ENCODE results near the gene TSPEAR. TPM values are rescaled to one million over a fixed set of nuclear protein-coding genes. Genes with fewer than 3 reads are reported as not detected.
"Not testable (repeated sequence)": the region's sequence is repeated elsewhere in the genome, so short reads cannot be mapped to it uniquely, and the experiment has no call there.

TSPEAR gene
- polyA plus RNA-seq, 2 donors, result 0.01 to 0.04 TPM

- Histone ChIP-seq H3K4me3 (ENCODE audit: low read depth in 1 of 2, low read length in 2 of 2) (no peak overlapping the region), H3K4me1 (ENCODE audit: control insufficient read depth in 2 of 2, insufficient read depth in 2 of 2, low read length in 1 of 2) (no peaks in the 10 kb centered on the region), H3K36me3 (ENCODE audit: control insufficient read depth in 2 of 2, insufficient read depth in 2 of 2, low read length in 1 of 2) (no peaks in the 10 kb centered on the region), H3K27me3 (ENCODE audit: control insufficient read depth in 1 of 2, insufficient read depth in 2 of 2, low read length in 2 of 2) (no peaks in the 10 kb centered on the region), H3K27ac (ENCODE audit: low read depth in 2 of 2, low read length in 1 of 2) (no peak overlapping the region), H3K9me3 (ENCODE audit: control insufficient read depth in 2 of 2, insufficient read depth in 1 of 2, low read depth in 1 of 2, low read length in 1 of 2) (peaks cover 2 to 3% of the 10 kb centered on the region in 2 donors)
- 74 to 80% methylated on average over 4 of the region's 4 CpGs for WGBS, 2 donors
These were observed 104.9 kb downstream of the TSPEAR start for GRCh38 chr21:44606495-44606894.

GRCh38 chr21:44603911-44604310 is 107.5 kb downstream of the TSPEAR start:
- peaks cover 0 to 2% of the 10 kb centered on the region in 2 donors for H3K4me1 ChIP-seq (ENCODE audit: control insufficient read depth in 2 of 2, insufficient read depth in 2 of 2, low read length in 1 of 2)

GRCh38 chr21:44603109-44603875 is 108.1 kb downstream of the TSPEAR start:
- no peaks in the 10 kb centered on the region for H3K36me3 ChIP-seq (ENCODE audit: control insufficient read depth in 2 of 2, insufficient read depth in 2 of 2, low read length in 1 of 2)
- no peaks in the 10 kb centered on the region for H3K27me3 ChIP-seq (ENCODE audit: control insufficient read depth in 1 of 2, insufficient read depth in 2 of 2, low read length in 2 of 2)
- no peaks in the 10 kb centered on the region for H3K9me3 ChIP-seq (ENCODE audit: control insufficient read depth in 2 of 2, insufficient read depth in 1 of 2, low read depth in 1 of 2, low read length in 1 of 2)
- H3K27ac ChIP-seq (ENCODE audit: low read depth in 2 of 2, low read length in 1 of 2), result no peak overlapping the region
- no peak overlapping the region for H3K4me3 ChIP-seq (ENCODE audit: low read depth in 1 of 2, low read length in 2 of 2)
- 53 to 55% methylated on average over 17 of the region's 17 CpGs for WGBS, 2 donors
- H3K4me1 ChIP-seq (ENCODE audit: control insufficient read depth in 2 of 2, insufficient read depth in 2 of 2, low read length in 1 of 2), result peaks cover 0 to 2% of the 10 kb centered on the region in 2 donors

More at GRCh38 chr21:44603911-44604310, 107.5 kb downstream of the TSPEAR start:
- no peaks in the 10 kb centered on the region for H3K36me3 ChIP-seq (ENCODE audit: control insufficient read depth in 2 of 2, insufficient read depth in 2 of 2, low read length in 1 of 2)
- H3K9me3 ChIP-seq (ENCODE audit: control insufficient read depth in 2 of 2, insufficient read depth in 1 of 2, low read depth in 1 of 2, low read length in 1 of 2), result no peaks in the 10 kb centered on the region
- no peak overlapping the region for H3K4me3 ChIP-seq (ENCODE audit: low read depth in 1 of 2, low read length in 2 of 2)
- 87 to 88% methylated on average over 8 of the region's 8 CpGs for WGBS, 2 donors
- H3K27ac ChIP-seq (ENCODE audit: low read depth in 2 of 2, low read length in 1 of 2), result no peak overlapping the region
- no peaks in the 10 kb centered on the region for H3K27me3 ChIP-seq (ENCODE audit: control insufficient read depth in 1 of 2, insufficient read depth in 2 of 2, low read length in 2 of 2)

- no peaks in the 10 kb centered on the region for H3K36me3 ChIP-seq (ENCODE audit: control insufficient read depth in 2 of 2, insufficient read depth in 2 of 2, low read length in 1 of 2)
- WGBS, 2 donors, result 71 to 78% methylated on average over 20 to 21 of the region's 21 CpGs
- no peak overlapping the region for H3K4me3 ChIP-seq (ENCODE audit: low read depth in 1 of 2, low read length in 2 of 2)
- no peaks in the 10 kb centered on the region for H3K27me3 ChIP-seq (ENCODE audit: control insufficient read depth in 1 of 2, insufficient read depth in 2 of 2, low read length in 2 of 2)
- H3K9me3 ChIP-seq (ENCODE audit: control insufficient read depth in 2 of 2, insufficient read depth in 1 of 2, low read depth in 1 of 2, low read length in 1 of 2), result no peaks in the 10 kb centered on the region
- no peak overlapping the region for H3K27ac ChIP-seq (ENCODE audit: low read depth in 2 of 2, low read length in 1 of 2)
- peaks cover 0 to 2% of the 10 kb centered on the region in 2 donors for H3K4me1 ChIP-seq (ENCODE audit: control insufficient read depth in 2 of 2, insufficient read depth in 2 of 2, low read length in 1 of 2)
These were observed 108.9 kb downstream of the TSPEAR start for GRCh38 chr21:44602463-44602850.

GRCh38 chr21:44601596-44602462 is 109.5 kb downstream of the TSPEAR start:
- Histone ChIP-seq H3K9me3 (ENCODE audit: control insufficient read depth in 2 of 2, insufficient read depth in 1 of 2, low read depth in 1 of 2, low read length in 1 of 2) (no peaks in the 10 kb centered on the region), H3K27me3 (ENCODE audit: control insufficient read depth in 1 of 2, insufficient read depth in 2 of 2, low read length in 2 of 2) (no peaks in the 10 kb centered on the region), H3K27ac (ENCODE audit: low read depth in 2 of 2, low read length in 1 of 2) (no peak overlapping the region), H3K4me1 (ENCODE audit: control insufficient read depth in 2 of 2, insufficient read depth in 2 of 2, low read length in 1 of 2) (peaks cover 0 to 2% of the 10 kb centered on the region in 2 donors), H3K36me3 (ENCODE audit: control insufficient read depth in 2 of 2, insufficient read depth in 2 of 2, low read length in 1 of 2) (no peaks in the 10 kb centered on the region), H3K4me3 (ENCODE audit: low read depth in 1 of 2, low read length in 2 of 2) (no peak overlapping the region)
- WGBS, 2 donors, result 70 to 82% methylated on average over 23 of the region's 23 CpGs

- H3K4me1 ChIP-seq (ENCODE audit: control insufficient read depth in 2 of 2, insufficient read depth in 2 of 2, low read length in 1 of 2); H3K9me3 ChIP-seq (ENCODE audit: control insufficient read depth in 2 of 2, insufficient read depth in 1 of 2, low read depth in 1 of 2, low read length in 1 of 2); H3K4me3 ChIP-seq (ENCODE audit: low read depth in 1 of 2, low read length in 2 of 2); H3K27me3 ChIP-seq (ENCODE audit: control insufficient read depth in 1 of 2, insufficient read depth in 2 of 2, low read length in 2 of 2); H3K36me3 ChIP-seq (ENCODE audit: control insufficient read depth in 2 of 2, insufficient read depth in 2 of 2, low read length in 1 of 2); H3K27ac ChIP-seq (ENCODE audit: low read depth in 2 of 2, low read length in 1 of 2): not testable (repeated sequence)
- 50 to 59% methylated on average over 10 of the region's 10 CpGs for WGBS, 2 donors
These were observed 110.3 kb downstream of the TSPEAR start for GRCh38 chr21:44601091-44601490.

- H3K27ac ChIP-seq (ENCODE audit: low read depth in 2 of 2, low read length in 1 of 2); H3K36me3 ChIP-seq (ENCODE audit: control insufficient read depth in 2 of 2, insufficient read depth in 2 of 2, low read length in 1 of 2); H3K4me3 ChIP-seq (ENCODE audit: low read depth in 1 of 2, low read length in 2 of 2); H3K9me3 ChIP-seq (ENCODE audit: control insufficient read depth in 2 of 2, insufficient read depth in 1 of 2, low read depth in 1 of 2, low read length in 1 of 2); H3K27me3 ChIP-seq (ENCODE audit: control insufficient read depth in 1 of 2, insufficient read depth in 2 of 2, low read length in 2 of 2); H3K4me1 ChIP-seq (ENCODE audit: control insufficient read depth in 2 of 2, insufficient read depth in 2 of 2, low read length in 1 of 2): not testable (repeated sequence)
- WGBS, 2 donors, result 65 to 67% methylated on average over 21 to 23 of the region's 23 CpGs
These were observed 111.0 kb downstream of the TSPEAR start, which contains the start of gene KRTAP10-7 for GRCh38 chr21:44600118-44600978. Gene KRTAP10-7, plus strand, starts transcription at chr21:44600597. Its CDS starts 25 bp downstream, at chr21:44600622.

GRCh38 chr21:44599264-44600029 is 111.9 kb downstream of the TSPEAR start:
- no peaks in the 10 kb centered on the region for H3K9me3 ChIP-seq (ENCODE audit: control insufficient read depth in 2 of 2, insufficient read depth in 1 of 2, low read depth in 1 of 2, low read length in 1 of 2)
- H3K27ac ChIP-seq (ENCODE audit: low read depth in 2 of 2, low read length in 1 of 2), result no peak overlapping the region
- H3K36me3 ChIP-seq (ENCODE audit: control insufficient read depth in 2 of 2, insufficient read depth in 2 of 2, low read length in 1 of 2), result no peaks in the 10 kb centered on the region
- WGBS, 2 donors, result 86% methylated on average over 8 of the region's 8 CpGs
- no peaks in the 10 kb centered on the region for H3K27me3 ChIP-seq (ENCODE audit: control insufficient read depth in 1 of 2, insufficient read depth in 2 of 2, low read length in 2 of 2)
- peaks cover 0 to 2% of the 10 kb centered on the region in 2 donors for H3K4me1 ChIP-seq (ENCODE audit: control insufficient read depth in 2 of 2, insufficient read depth in 2 of 2, low read length in 1 of 2)
- H3K4me3 ChIP-seq (ENCODE audit: low read depth in 1 of 2, low read length in 2 of 2), result no peak overlapping the region
